Left ventricle myocardium inferior (tissue), 1 donor: Measurements from ENCODE around the gene HS6ST3. TPM values are rescaled to one million over a fixed set of nuclear protein-coding genes. Genes with fewer than 3 reads are reported as not detected.

ENCODE experiments used
- DNase-seq: peaks from one replicate; pipeline ENCODE4 v3.0.0-alpha.2; 2020
- H3K27ac ChIP-seq: fragments of 200-600 bp; replicated peaks from 2 replicates; pipeline ENCODE4 v1.8.0; 2021
- H3K27me3 ChIP-seq: fragments of 200-600 bp; 2 replicates; pipeline ENCODE4 v1.8.0; 2021; ENCODE audit warnings: low read depth
- H3K36me3 ChIP-seq: fragments of 200-600 bp; 2 replicates; pipeline ENCODE4 v1.8.0; 2021
- H3K4me1 ChIP-seq: fragments of 200-600 bp; 2 replicates; pipeline ENCODE4 v1.8.0; 2021
- H3K4me3 ChIP-seq: fragments of 200-600 bp; 2 replicates; pipeline ENCODE4 v1.8.0; 2021; ENCODE audit warnings: mild to moderate bottlenecking, moderate library complexity
- H3K9me3 ChIP-seq: fragments of 200-600 bp; replicated peaks from 2 replicates; pipeline ENCODE4 v1.8.0; 2021
- CTCF ChIP-seq: fragments of 200-600 bp; IDR thresholded peaks from 2 replicates; pipeline ENCODE4 v1.8.0; 2021; ENCODE audit warnings: antibody characterized with exemption, mild to moderate bottlenecking, borderline replicate concordance
- intact Hi-C: fragments of 100-400 bp; cut with micrococcal nuclease; formaldehyde crosslinking; loops from one replicate; pipeline ENCODE4 v1.11.0; 2022
- total RNA-seq: library from RNA; stranded (reverse); fragmentation: NEBNext Ultra II Directional; extraction: Animal tissue kit (Norgen Biotek cat#: 25700); gene quantifications from one replicate; pipeline ENCODE4 v1.2.1, GENCODE V29; 2021
- donor health status: DM: no; HTN: yes; CAD: no; lungs with severe emphysema.

Gene HS6ST3
- total RNA-seq, 1 donor from 2014 or later, result 2.0 TPM

- Histone ChIP-seq H3K4me1 (no peaks in the 10 kb centered on the region), H3K36me3 (no peaks in the 10 kb centered on the region), H3K4me3 (no peak overlapping the region), H3K27ac (no peak overlapping the region), H3K27me3 (peaks cover 22% of the 10 kb centered on the region), H3K9me3 (no peaks in the 10 kb centered on the region)
- DNase-seq, result no peak
- TF ChIP-seq CTCF, result no peak
- intact Hi-C loops, result no loop called here
Observed at GRCh38 chr13:96532804-96533203, 442.9 kb downstream of the HS6ST3 start.

GRCh38 chr13:96533408-96533807 is 443.5 kb downstream of the HS6ST3 start:
- no peak for TF ChIP-seq CTCF
- no peaks in the 10 kb centered on the region for H3K36me3 ChIP-seq
- intact Hi-C loops, result no loop called here
- H3K27me3 ChIP-seq, result peaks cover 22% of the 10 kb centered on the region
- H3K4me1 ChIP-seq, result no peaks in the 10 kb centered on the region
- DNase-seq, result no peak
- no peaks in the 10 kb centered on the region for H3K9me3 ChIP-seq
- H3K27ac ChIP-seq, result no peak overlapping the region
- H3K4me3 ChIP-seq, result no peak overlapping the region

- H3K27me3 ChIP-seq, result peaks cover under 1% of the 10 kb centered on the region
- H3K9me3 ChIP-seq, result no peaks in the 10 kb centered on the region
- intact Hi-C loops, result no loop called here
- TF ChIP-seq CTCF, result no peak
- no peaks in the 10 kb centered on the region for H3K36me3 ChIP-seq
- H3K27ac ChIP-seq, result no peak overlapping the region
- no peak for DNase-seq
- no peaks in the 10 kb centered on the region for H3K4me1 ChIP-seq
- no peak overlapping the region for H3K4me3 ChIP-seq
Observed at GRCh38 chr13:96539791-96540190, 449.9 kb downstream of the HS6ST3 start.

- Histone ChIP-seq H3K27me3 (no peaks in the 10 kb centered on the region), H3K27ac (no peak overlapping the region), H3K4me1 (no peaks in the 10 kb centered on the region), H3K36me3 (no peaks in the 10 kb centered on the region), H3K4me3 (no peak overlapping the region), H3K9me3 (no peaks in the 10 kb centered on the region)
- DNase-seq, result no peak
- no peak for TF ChIP-seq CTCF
- intact Hi-C loops, result no loop called here
Observed at GRCh38 chr13:96540670-96541069, 450.8 kb downstream of the HS6ST3 start.

GRCh38 chr13:96542986-96543385 is 453.1 kb downstream of the HS6ST3 start:
- H3K9me3 ChIP-seq, result no peaks in the 10 kb centered on the region
- no peak for TF ChIP-seq CTCF
- no peaks in the 10 kb centered on the region for H3K4me1 ChIP-seq
- H3K36me3 ChIP-seq, result no peaks in the 10 kb centered on the region
- H3K27me3 ChIP-seq, result no peaks in the 10 kb centered on the region
- intact Hi-C loops, result no loop called here
- no peak overlapping the region for H3K27ac ChIP-seq
- no peak overlapping the region for H3K4me3 ChIP-seq
- DNase-seq, result no peak

- Histone ChIP-seq H3K27me3 (no peaks in the 10 kb centered on the region), H3K36me3 (no peaks in the 10 kb centered on the region), H3K4me3 (no peak overlapping the region), H3K4me1 (no peaks in the 10 kb centered on the region), H3K27ac (no peak overlapping the region), H3K9me3 (no peaks in the 10 kb centered on the region)
- intact Hi-C loops, result no loop called here
- DNase-seq, result no peak
- TF ChIP-seq CTCF, result no peak
Observed at GRCh38 chr13:96544957-96545356, 455.1 kb downstream of the HS6ST3 start.
